ENCODE measurements around the gene EHBP1. TPM values are rescaled to one million over a fixed set of nuclear protein-coding genes. Genes with fewer than 3 reads are reported as not detected.
A peak's percentile ranks its signal among the peaks of the same experiment; 100 is the strongest.

Gene EHBP1
- total RNA-seq, 1 donor from 2014 or later, result 35.4 TPM

- DNase-seq, result no peak
Measured at GRCh38 chr2:62785216-62785615, 79.7 kb downstream of the EHBP1 start.

- no peak for DNase-seq
Measured at GRCh38 chr2:62785810-62786597, 80.5 kb downstream of the EHBP1 start.

GRCh38 chr2:62787386-62787785 lies 81.9 kb downstream of the EHBP1 start:
- peak; percentile 73 for DNase-seq

- DNase-seq, result no peak
Measured at GRCh38 chr2:62789518-62789917, 84.0 kb downstream of the EHBP1 start.

GRCh38 chr2:62789918-62790317 lies 84.4 kb downstream of the EHBP1 start:
- DNase-seq, result no peak

GRCh38 chr2:62792408-62792807 lies 86.9 kb downstream of the EHBP1 start:
- no peak for DNase-seq

GRCh38 chr2:62793213-62793612 lies 87.7 kb downstream of the EHBP1 start:
- DNase-seq, result no peak

GRCh38 chr2:62794791-62795190 lies 89.3 kb downstream of the EHBP1 start:
- DNase-seq, result peak; percentile 62

- no peak for DNase-seq
Measured at GRCh38 chr2:62795341-62795740, 89.8 kb downstream of the EHBP1 start.

- no peak for DNase-seq
Measured at GRCh38 chr2:62797107-62797506, 91.6 kb downstream of the EHBP1 start.

GRCh38 chr2:62800618-62801017 lies 95.1 kb downstream of the EHBP1 start:
- no peak for DNase-seq

GRCh38 chr2:62801110-62801509 lies 95.6 kb downstream of the EHBP1 start:
- DNase-seq, result no peak

- DNase-seq, result no peak
Measured at GRCh38 chr2:62801814-62802523, 96.5 kb downstream of the EHBP1 start.

GRCh38 chr2:62803961-62804360 lies 98.4 kb downstream of the EHBP1 start:
- no peak for DNase-seq

- no peak for DNase-seq
Measured at GRCh38 chr2:62806231-62806630, 100.7 kb downstream of the EHBP1 start.

GRCh38 chr2:62808554-62808953 lies 103.0 kb downstream of the EHBP1 start:
- DNase-seq, result no peak

- DNase-seq, result no peak
Measured at GRCh38 chr2:62811086-62811485, 105.6 kb downstream of the EHBP1 start.

GRCh38 chr2:62811972-62812371 lies 106.5 kb downstream of the EHBP1 start:
- DNase-seq, result no peak

GRCh38 chr2:62812921-62813825 lies 107.7 kb downstream of the EHBP1 start:
- DNase-seq, result no peak

- DNase-seq, result peak; percentile 17
Measured at GRCh38 chr2:62814123-62814522, 108.6 kb downstream of the EHBP1 start.

- no peak for DNase-seq
Measured at GRCh38 chr2:62817348-62817747, 111.8 kb downstream of the EHBP1 start.

GRCh38 chr2:62817995-62818713 lies 112.6 kb downstream of the EHBP1 start:
- DNase-seq, result no peak

All from dermis blood vessel endothelial cell (primary cell).